ENCODE results near the gene SLC25A38.
A peak's percentile ranks its signal among the peaks of the same experiment; 100 is the strongest.

The SLC25A38 gene

GRCh38 chr3:39383045-39383880 lies at the start of gene SLC25A38:
SLC25A38 (plus strand) TSS chr3:39383370; CDS start chr3:39383725, 355 bp downstream.
- Histone ChIP-seq H2AFZ (ENCODE audit: low read depth, low read length) (peak within 1 kb of the TSS; percentile 85), H3K79me2 (ENCODE audit: low read length) (peaks cover 51% of the 10 kb centered on the region), H4K20me1 (ENCODE audit: insufficient read depth, low read length) (peaks cover 39% of the 10 kb centered on the region)

GRCh38 chr3:39333607-39334006 lies 49.6 kb upstream of the SLC25A38 start:
- H3K4me2 ChIP-seq (ENCODE audit: low read length), result no peak overlapping the region
- no peaks in the 10 kb centered on the region for H3K27me3 ChIP-seq (ENCODE audit: low read depth, low read length)
- no peaks in the 10 kb centered on the region for H4K20me1 ChIP-seq (ENCODE audit: insufficient read depth, low read length)
- H2AFZ ChIP-seq (ENCODE audit: low read depth, low read length), result no peak overlapping the region
- H3K9ac ChIP-seq (ENCODE audit: low read length), result no peak overlapping the region
- H3K4me1 ChIP-seq (ENCODE audit: low read length), result peaks cover 8% of the 10 kb centered on the region
- no peaks in the 10 kb centered on the region for H3K9me3 ChIP-seq (ENCODE audit: insufficient read depth, low read length)
- no peak overlapping the region for H3K27ac ChIP-seq (ENCODE audit: low read length)
- no peak overlapping the region for H3K4me3 ChIP-seq (ENCODE audit: low read length)
- no peaks in the 10 kb centered on the region for H3K79me2 ChIP-seq (ENCODE audit: low read length)
- TF ChIP-seq EZH2phosphoT487 (IDR thresholded peaks at IDR 0.05; ENCODE audit: low read depth), result no peak
- TF ChIP-seq CTCF (IDR thresholded peaks at IDR 0.05; ENCODE audit: low read depth, low read length), result no peak
- H3K36me3 ChIP-seq (replicated peaks; ENCODE audit: low read depth, low read length), result no peaks in the 10 kb centered on the region

More at GRCh38 chr3:39383045-39383880, at the start of gene SLC25A38:
- Histone ChIP-seq H3K4me3 (ENCODE audit: low read length) (peak within 1 kb of the TSS; percentile 88), H3K27ac (ENCODE audit: low read length) (peak within 1 kb of the TSS; percentile 78), H3K9me3 (ENCODE audit: insufficient read depth, low read length) (no peaks in the 10 kb centered on the region), H3K9ac (ENCODE audit: low read length) (peak within 1 kb of the TSS; percentile 88), H3K36me3 (replicated peaks; ENCODE audit: low read depth, low read length) (no peaks in the 10 kb centered on the region), H3K4me2 (ENCODE audit: low read length) (peak within 1 kb of the TSS; percentile 73), H3K4me1 (ENCODE audit: low read length) (peaks cover 24% of the 10 kb centered on the region), H3K27me3 (ENCODE audit: low read depth, low read length) (no peaks in the 10 kb centered on the region)
- TF ChIP-seq EZH2phosphoT487 (IDR thresholded peaks at IDR 0.05; ENCODE audit: low read depth) (no peak), CTCF (IDR thresholded peaks at IDR 0.05; ENCODE audit: low read depth, low read length) (peak; percentile 37)

- Histone ChIP-seq H3K4me3 (ENCODE audit: low read length) (no peak overlapping the region), H2AFZ (ENCODE audit: low read depth, low read length) (no peak overlapping the region), H3K79me2 (ENCODE audit: low read length) (no peaks in the 10 kb centered on the region), H3K36me3 (replicated peaks; ENCODE audit: low read depth, low read length) (no peaks in the 10 kb centered on the region), H3K9ac (ENCODE audit: low read length) (no peak overlapping the region), H3K4me1 (ENCODE audit: low read length) (peaks cover 4% of the 10 kb centered on the region), H3K27ac (ENCODE audit: low read length) (no peak overlapping the region), H3K9me3 (ENCODE audit: insufficient read depth, low read length) (no peaks in the 10 kb centered on the region), H3K4me2 (ENCODE audit: low read length) (no peak overlapping the region), H3K27me3 (ENCODE audit: low read depth, low read length) (no peaks in the 10 kb centered on the region), H4K20me1 (ENCODE audit: insufficient read depth, low read length) (no peaks in the 10 kb centered on the region)
- TF ChIP-seq CTCF (IDR thresholded peaks at IDR 0.05; ENCODE audit: low read depth, low read length), result no peak
- no peak for TF ChIP-seq EZH2phosphoT487 (IDR thresholded peaks at IDR 0.05; ENCODE audit: low read depth)
Observed at GRCh38 chr3:39334205-39334604, 49.0 kb upstream of the SLC25A38 start.

GRCh38 chr3:39338201-39338600 lies 45.0 kb upstream of the SLC25A38 start:
- Histone ChIP-seq H4K20me1 (ENCODE audit: insufficient read depth, low read length) (no peaks in the 10 kb centered on the region), H3K36me3 (replicated peaks; ENCODE audit: low read depth, low read length) (no peaks in the 10 kb centered on the region)

More at GRCh38 chr3:39338201-39338600, 45.0 kb upstream of the SLC25A38 start:
- no peaks in the 10 kb centered on the region for H3K79me2 ChIP-seq (ENCODE audit: low read length)
- TF ChIP-seq EZH2phosphoT487 (IDR thresholded peaks at IDR 0.05; ENCODE audit: low read depth) (no peak), CTCF (IDR thresholded peaks at IDR 0.05; ENCODE audit: low read depth, low read length) (no peak)
- no peaks in the 10 kb centered on the region for H3K4me1 ChIP-seq (ENCODE audit: low read length)
- no peak overlapping the region for H2AFZ ChIP-seq (ENCODE audit: low read depth, low read length)
- no peaks in the 10 kb centered on the region for H3K9me3 ChIP-seq (ENCODE audit: insufficient read depth, low read length)
- no peak overlapping the region for H3K9ac ChIP-seq (ENCODE audit: low read length)
- H3K27ac ChIP-seq (ENCODE audit: low read length), result no peak overlapping the region
- H3K27me3 ChIP-seq (ENCODE audit: low read depth, low read length), result peaks cover 4% of the 10 kb centered on the region; the same call in 1 of the 2 replicates
- H3K4me3 ChIP-seq (ENCODE audit: low read length), result no peak overlapping the region
- no peak overlapping the region for H3K4me2 ChIP-seq (ENCODE audit: low read length)

Measured in OCI-LY3 (cell line).